H1 (cell line): ENCODE results near the gene CIRBP. TPM values are rescaled to one million over a fixed set of nuclear protein-coding genes. Genes with fewer than 3 reads are reported as not detected.

Experiments
- POLR2AphosphoS5 ChIP-seq: IDR thresholded peaks from 2 replicates; pipeline ENCODE4 v1.6.1; 2011; ENCODE audit warnings: low read depth, low read length
- polyA plus RNA-seq, 7 experiments: library from polyadenylated mRNA; depleted of rRNA in 3 of 7; stranded (reverse) in 5 of 7; unstranded in 2 of 7; fragments of >200 nt in 5 of 7; fragments of 200-250 nt in 2 of 7; gene quantifications; 1 replicate in 5 of 7; 2 replicates in 1 of 7; 4 replicates in 1 of 7; pipeline versions ENCODE4 v1.2.1 to v1.2.3, GENCODE V29; 2011 to 2013; ENCODE audit warnings: missing spikeins in 2 of 7, mixed read lengths in 2 of 7
- total RNA-seq: library from RNA; stranded (reverse); fragmentation: NEBNext Ultra II Directional; extraction: Animal tissue kit (Norgen Biotek cat#: 25700); gene quantifications from 2 replicates; pipeline ENCODE4 v1.2.1, GENCODE V29; 2021

Gene CIRBP
- total and polyA plus RNA-seq, 2 of the 8 experiments (the other 6 are each of a cell fraction or from before 2014, with no cell fraction given), result 175 to 199 TPM

DNA sequence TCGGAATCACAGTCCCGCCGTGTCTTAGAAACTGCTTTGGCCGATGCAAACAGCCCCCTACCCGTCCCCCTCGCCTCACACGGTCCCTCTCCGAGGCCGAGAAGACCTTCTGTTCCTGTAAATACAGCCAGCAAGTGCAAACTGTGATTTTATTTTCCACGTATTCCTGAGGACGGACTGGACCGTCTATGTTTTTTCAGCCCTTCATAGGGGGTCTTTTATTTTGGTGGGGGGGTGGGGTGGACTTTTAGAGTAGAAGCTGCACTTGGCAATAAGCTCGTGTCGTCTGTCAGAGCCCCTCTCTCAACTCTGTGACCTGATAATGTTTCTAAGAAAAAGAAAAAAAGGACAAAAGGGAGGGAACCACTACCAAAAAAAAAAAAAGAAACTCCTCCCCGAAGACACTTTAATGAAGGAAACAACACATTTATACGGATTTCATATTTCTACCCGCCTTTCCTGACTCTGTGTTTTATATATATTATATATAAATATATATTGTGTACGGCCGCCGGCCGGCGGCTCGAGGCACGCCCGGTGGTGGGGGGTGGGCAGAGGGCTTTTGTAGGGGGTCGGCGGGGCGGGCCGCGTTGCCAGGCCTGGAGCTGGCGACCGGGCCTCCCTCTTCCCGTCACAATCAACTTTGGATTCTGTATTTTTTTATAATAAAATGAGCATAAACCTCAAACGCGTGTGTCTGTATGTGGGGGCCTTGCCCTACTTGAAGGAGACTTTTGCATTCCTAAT lies 31.8 kb downstream of the CIRBP start (continued):
- no peak for TF ChIP-seq POLR2AphosphoS5
